ENCODE measurements around the gene CCDC182. TPM values are rescaled to one million over a fixed set of nuclear protein-coding genes. Genes with fewer than 3 reads are reported as not detected.

The CCDC182 gene
- total RNA-seq, 1 experiment from 2014 or later: not detected

GRCh38 chr17:57766318-57766943, 21.3 kb upstream of the CCDC182 start:
- BruUV-seq (replicated peaks): no TSS peak
- Mint-ChIP-seq H3K36me3 (ENCODE audit: insufficient read depth, unreplicated experiment) (no peaks in the 10 kb centered on the region), H3K27me3 (ENCODE audit: unreplicated experiment) (peaks cover 86% of the 10 kb centered on the region), H3K4me3 (ENCODE audit: low read depth, unreplicated experiment) (no peak overlapping the region), H3K27ac (ENCODE audit: unreplicated experiment) (no peak overlapping the region), H3K9me3 (ENCODE audit: low read depth, unreplicated experiment) (no peaks in the 10 kb centered on the region), H3K4me1 (ENCODE audit: low read depth, unreplicated experiment) (no peaks in the 10 kb centered on the region)
- intact Hi-C loops (cut with micrococcal nuclease; ENCODE audit: unreplicated experiment): no loop called here
- CTCF ChIA-PET: no interaction called here
- no peak for DNase-seq
- no peak for TF ChIP-seq CTCF (IDR thresholded peaks at IDR 0.05; ENCODE audit: unreplicated experiment)

- no peaks in the 10 kb centered on the region for H3K36me3 Mint-ChIP-seq (ENCODE audit: insufficient read depth, unreplicated experiment)
- TF ChIP-seq CTCF (IDR thresholded peaks at IDR 0.05; ENCODE audit: unreplicated experiment): no peak
- DNase-seq: no peak
- no peak overlapping the region for H3K4me3 Mint-ChIP-seq (ENCODE audit: low read depth, unreplicated experiment)
- BruUV-seq (replicated peaks): no TSS peak
- H3K27ac Mint-ChIP-seq (ENCODE audit: unreplicated experiment): no peak overlapping the region
- H3K27me3 Mint-ChIP-seq (ENCODE audit: unreplicated experiment): peaks cover 58% of the 10 kb centered on the region
- intact Hi-C loops (cut with micrococcal nuclease; ENCODE audit: unreplicated experiment): no loop called here
- CTCF ChIA-PET: interaction anchor here (0.6 kb wide), 1 partner anchor 19 kb away, joined by 3 read pairs; no protein-coding TSS in a partner anchor
- H3K9me3 Mint-ChIP-seq (ENCODE audit: low read depth, unreplicated experiment): no peaks in the 10 kb centered on the region
- no peaks in the 10 kb centered on the region for H3K4me1 Mint-ChIP-seq (ENCODE audit: low read depth, unreplicated experiment)
Measured at GRCh38 chr17:57762452-57763395, 17.6 kb upstream of the CCDC182 start.

- BruUV-seq (replicated peaks): no TSS peak
- Mint-ChIP-seq H3K27ac (ENCODE audit: unreplicated experiment) (no peak overlapping the region), H3K4me3 (ENCODE audit: low read depth, unreplicated experiment) (no peak overlapping the region), H3K9me3 (ENCODE audit: low read depth, unreplicated experiment) (no peaks in the 10 kb centered on the region), H3K4me1 (ENCODE audit: low read depth, unreplicated experiment) (no peaks in the 10 kb centered on the region), H3K27me3 (ENCODE audit: unreplicated experiment) (peaks cover 49% of the 10 kb centered on the region), H3K36me3 (ENCODE audit: insufficient read depth, unreplicated experiment) (no peaks in the 10 kb centered on the region)
- no peak for TF ChIP-seq CTCF (IDR thresholded peaks at IDR 0.05; ENCODE audit: unreplicated experiment)
- CTCF ChIA-PET: interaction anchor here (0.6 kb wide), 1 partner anchor 18 kb away, joined by 3 read pairs; no protein-coding TSS in a partner anchor
- intact Hi-C loops (cut with micrococcal nuclease; ENCODE audit: unreplicated experiment): no loop called here
- no peak for DNase-seq
Measured at GRCh38 chr17:57761887-57762286, 16.8 kb upstream of the CCDC182 start.

- Mint-ChIP-seq H3K9me3 (ENCODE audit: low read depth, unreplicated experiment) (no peaks in the 10 kb centered on the region), H3K4me3 (ENCODE audit: low read depth, unreplicated experiment) (no peak overlapping the region), H3K36me3 (ENCODE audit: insufficient read depth, unreplicated experiment) (no peaks in the 10 kb centered on the region), H3K27me3 (ENCODE audit: unreplicated experiment) (peaks cover 31% of the 10 kb centered on the region), H3K4me1 (ENCODE audit: low read depth, unreplicated experiment) (no peaks in the 10 kb centered on the region), H3K27ac (ENCODE audit: unreplicated experiment) (no peak overlapping the region)
- intact Hi-C loops (cut with micrococcal nuclease; ENCODE audit: unreplicated experiment): no loop called here
- CTCF ChIA-PET: interaction anchor here (0.6 kb wide), 1 partner anchor 211 kb away, joined by 5 read pairs; no protein-coding TSS in a partner anchor
- BruUV-seq (replicated peaks): no TSS peak
- TF ChIP-seq CTCF (IDR thresholded peaks at IDR 0.05; ENCODE audit: unreplicated experiment): no peak
- no peak for DNase-seq
Measured at GRCh38 chr17:57760046-57760445, 14.9 kb upstream of the CCDC182 start.
